Gastrocnemius medialis (tissue), 4 donors: ENCODE measurements around the gene FCMR.

Experiments used
- CTCF ChIP-seq, 5 experiments: fragments of 450-650 bp in 3 of 5; fragments of 200-600 bp in 2 of 5; sonication (generic) in 2 of 5; IDR thresholded peaks in 4 of 5; conservative IDR thresholded peaks in 1 of 5; 1 replicate in 4 of 5; 2 replicates in 1 of 5; pipeline ENCODE4 v1.5.1; 2016 to 2019; ENCODE audit warnings: antibody characterized with exemption in 5 of 5, mild to moderate bottlenecking in 3 of 5, moderate library complexity in 3 of 5
- POLR2A ChIP-seq, 2 donors: fragments of 450-650 bp; IDR thresholded peaks; one replicate each; pipeline ENCODE4 v1.6.1; 2017; ENCODE audit warnings: antibody characterized with exemption in 2 of 2, mild to moderate bottlenecking in 2 of 2, moderate library complexity in 2 of 2

GRCh38 chr1:206923009-206923960, 1.5 kb upstream of the FCMR start:
- TF ChIP-seq CTCF (IDR thresholded peaks at IDR 0.05 in 4 of 5, conservative IDR thresholded peaks at IDR 0.05 in 1 of 5), result no peak
- no peak for TF ChIP-seq POLR2A (IDR thresholded peaks at IDR 0.05)
